CD4-positive, alpha-beta T cell (primary cell): ENCODE data around the gene TAC4. TPM values are rescaled to one million over a fixed set of nuclear protein-coding genes. Genes with fewer than 3 reads are reported as not detected.
A peak's percentile ranks its signal among the peaks of the same experiment; 100 is the strongest.

Source experiments
- ATAC-seq: fragments of 200-7000 bp; cut with Tn5 transposase; one replicate; pipeline ENCODE4 v1.10.0; 2022; ENCODE audit warnings: mild to moderate bottlenecking; ENCODE audit not compliant: poor library complexity
- CTCF ChIA-PET: fragments of 350-600 bp; sonication (Branson Sonifier 250); formaldehyde crosslinking; loops from one replicate; lab custom pipeline; 2021; ENCODE audit warnings: antibody characterized with exemption, inconsistent platforms; lab: Charles Lee
- POLR2A ChIA-PET: fragments of 350-600 bp; sonication (Branson Sonifier 250); formaldehyde crosslinking; loops from one replicate; lab custom pipeline; 2021; ENCODE audit warnings: antibody characterized with exemption, inconsistent platforms; lab: Charles Lee
- DNase-seq, 14 experiments: peaks; one replicate each; pipeline ENCODE4 v3.0.0-alpha.2; 2013 to 2020; ENCODE audit warnings: mixed read lengths in 2 of 14
- H3K27ac ChIP-seq, 2 donors: one replicate each; pipeline versions ENCODE4 v1.5.1 to v1.7.0; 2013; ENCODE audit warnings: low read length in 2 of 2, low read depth in 1 of 2, mild to moderate bottlenecking in 1 of 2
- H3K27me3 ChIP-seq, 2 experiments: 1 replicate in 1 of 2; 2 replicates in 1 of 2; pipeline versions ENCODE4 v1.6.1 to v1.7.0; 2013; ENCODE audit warnings: low read length in 2 of 2, control low read depth in 1 of 2, mild to moderate bottlenecking in 1 of 2, moderate library complexity in 1 of 2; ENCODE audit not compliant: insufficient read depth in 2 of 2, control insufficient read depth in 1 of 2
- H3K36me3 ChIP-seq: one replicate; pipeline ENCODE4 v1.6.1; 2013; ENCODE audit warnings: low read length, control low read depth; ENCODE audit not compliant: insufficient read depth
- H3K4me1 ChIP-seq: one replicate; pipeline ENCODE4 v1.6.1; 2013; ENCODE audit warnings: low read length, control low read depth; ENCODE audit not compliant: insufficient read depth
- H3K4me3 ChIP-seq: one replicate; pipeline ENCODE4 v1.5.1; 2013; ENCODE audit warnings: mild to moderate bottlenecking, low read length, moderate library complexity
- H3K9me3 ChIP-seq, 2 experiments: 1 replicate in 1 of 2; 2 replicates in 1 of 2; pipeline versions ENCODE4 v1.6.1 to v1.7.0; 2013; ENCODE audit warnings: low read length in 2 of 2, mild to moderate bottlenecking in 2 of 2, control low read depth in 1 of 2, moderate library complexity in 1 of 2; ENCODE audit not compliant: control insufficient read depth in 1 of 2, insufficient read depth in 1 of 2
- H3K27ac Mint-ChIP-seq: one replicate; pipeline ENCODE4 v1.8.0; 2020; ENCODE audit warnings: mixed read lengths
- H3K27me3 Mint-ChIP-seq: one replicate; pipeline ENCODE4 v1.8.0; 2021; ENCODE audit warnings: mixed read lengths
- H3K36me3 Mint-ChIP-seq: one replicate; pipeline ENCODE4 v1.8.0; 2021; ENCODE audit warnings: low read depth, mixed read lengths
- H3K4me1 Mint-ChIP-seq: one replicate; pipeline ENCODE4 v1.8.0; 2021; ENCODE audit warnings: low read depth, mixed read lengths
- H3K4me3 Mint-ChIP-seq: one replicate; pipeline ENCODE4 v1.8.0; 2020; ENCODE audit warnings: mild to moderate bottlenecking, mixed read lengths
- H3K9me3 Mint-ChIP-seq: one replicate; pipeline ENCODE4 v1.8.0; 2020; ENCODE audit warnings: mixed read lengths
- intact Hi-C, 2 experiments: fragments of 100-400 bp; cut with DNase I in 1 of 2; cut with micrococcal nuclease in 1 of 2; formaldehyde crosslinking; loops; one replicate each; pipeline versions ENCODE4 v1.15.1 to v1.9.0; 2023 to 2025; cut with DNase I, micrococcal nuclease
- total RNA-seq, 174 experiments: library from RNA in 2 of 174; stranded (reverse) in 2 of 174; gene quantifications; one replicate each; pipeline ENCODE4 v1.2.3 and lab custom pipeline; 2021 to 2026
- TF ChIP-seq, protein P1 (sequence below): fragments of 200-600 bp; IDR thresholded peaks from one replicate; pipeline ENCODE4 v1.8.0; 2022; ENCODE audit warnings: antibody characterized with exemption, mild to moderate bottlenecking

Gene TAC4
- total RNA-seq, 2 experiments from 2014 or later, result not detected

DNA sequence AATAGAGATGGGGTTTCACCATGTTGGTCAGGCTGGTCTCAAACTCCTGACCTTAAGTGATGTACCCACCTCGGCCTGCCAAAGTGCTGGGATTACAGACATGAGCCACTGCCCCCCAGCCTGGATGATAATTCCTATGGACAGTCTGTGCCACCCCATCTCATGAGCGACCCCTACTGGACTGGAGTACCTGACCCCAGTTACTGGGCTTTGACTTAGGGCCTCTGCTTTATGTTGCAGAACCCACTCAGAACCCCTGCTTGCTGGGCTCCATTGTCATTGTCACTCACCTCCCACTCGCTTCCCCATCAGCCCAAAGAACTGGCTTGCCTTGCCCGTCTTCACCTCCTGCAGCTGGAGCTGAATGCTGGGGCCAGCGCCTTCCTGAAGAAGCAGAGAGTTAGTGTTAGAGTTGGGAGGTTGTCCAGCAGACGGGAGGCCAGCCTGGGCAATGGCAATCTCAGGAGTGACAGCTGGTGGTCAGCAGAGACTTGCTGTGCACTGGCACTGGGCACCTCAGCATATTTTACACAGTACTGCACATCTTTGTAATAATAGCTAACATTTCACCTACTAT is 4.0 kb downstream of the TAC4 start:
- no peak overlapping the region for H3K4me3 Mint-ChIP-seq
- DNase-seq, result peak in 4 of 14 experiments; percentile 36 to 48 (median 41)
- peaks cover 19% of the 10 kb centered on the region for H3K4me1 Mint-ChIP-seq
- H3K27ac Mint-ChIP-seq, result peak overlapping the region; percentile 65
- peaks cover 31% of the 10 kb centered on the region for H3K36me3 Mint-ChIP-seq
- ATAC-seq, result no peak
- Histone ChIP-seq H3K36me3 (peaks cover 4% of the 10 kb centered on the region), H3K27ac (no peak overlapping the region), H3K27me3 (no peaks in the 10 kb centered on the region), H3K9me3 (no peaks in the 10 kb centered on the region), H3K4me3 (no peak overlapping the region), H3K4me1 (peaks cover 12% of the 10 kb centered on the region)
- ChIA-PET POLR2A (interaction anchor here (0.7 to 1.5 kb wide), 2 partner anchors 135 to 274 kb away, joined by 3 read pairs; partner anchors contain the start of gene SLC35B1), CTCF (no interaction called here)
- TF ChIP-seq, protein P1, sequence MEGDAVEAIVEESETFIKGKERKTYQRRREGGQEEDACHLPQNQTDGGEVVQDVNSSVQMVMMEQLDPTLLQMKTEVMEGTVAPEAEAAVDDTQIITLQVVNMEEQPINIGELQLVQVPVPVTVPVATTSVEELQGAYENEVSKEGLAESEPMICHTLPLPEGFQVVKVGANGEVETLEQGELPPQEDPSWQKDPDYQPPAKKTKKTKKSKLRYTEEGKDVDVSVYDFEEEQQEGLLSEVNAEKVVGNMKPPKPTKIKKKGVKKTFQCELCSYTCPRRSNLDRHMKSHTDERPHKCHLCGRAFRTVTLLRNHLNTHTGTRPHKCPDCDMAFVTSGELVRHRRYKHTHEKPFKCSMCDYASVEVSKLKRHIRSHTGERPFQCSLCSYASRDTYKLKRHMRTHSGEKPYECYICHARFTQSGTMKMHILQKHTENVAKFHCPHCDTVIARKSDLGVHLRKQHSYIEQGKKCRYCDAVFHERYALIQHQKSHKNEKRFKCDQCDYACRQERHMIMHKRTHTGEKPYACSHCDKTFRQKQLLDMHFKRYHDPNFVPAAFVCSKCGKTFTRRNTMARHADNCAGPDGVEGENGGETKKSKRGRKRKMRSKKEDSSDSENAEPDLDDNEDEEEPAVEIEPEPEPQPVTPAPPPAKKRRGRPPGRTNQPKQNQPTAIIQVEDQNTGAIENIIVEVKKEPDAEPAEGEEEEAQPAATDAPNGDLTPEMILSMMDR, result no peak
- H3K9me3 Mint-ChIP-seq, result no peaks in the 10 kb centered on the region
- H3K27me3 Mint-ChIP-seq, result no peaks in the 10 kb centered on the region
- intact Hi-C loops, result no loop called here

DNA sequence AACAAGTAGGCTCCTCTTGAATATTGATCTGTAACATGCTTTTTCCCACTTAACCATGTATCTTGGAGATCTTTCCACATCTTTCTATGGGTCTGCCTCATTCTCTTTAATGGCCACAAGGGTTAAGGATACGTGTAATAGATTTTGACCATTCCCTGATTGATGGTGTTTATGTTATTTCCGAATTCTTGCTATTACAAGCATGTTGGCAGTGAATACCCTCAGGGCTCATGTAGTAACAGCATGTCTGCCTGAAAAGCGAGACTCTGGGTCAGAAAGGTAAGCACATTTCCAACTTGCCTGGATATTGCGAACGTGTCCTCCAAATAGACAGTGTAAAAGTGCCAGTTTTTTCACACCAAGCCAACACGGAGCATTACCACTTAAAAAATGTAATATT is 5.0 kb downstream of the TAC4 start:
- Mint-ChIP-seq H3K36me3 (peaks cover 33% of the 10 kb centered on the region), H3K9me3 (no peaks in the 10 kb centered on the region), H3K27ac (no peak overlapping the region), H3K4me3 (no peak overlapping the region), H3K27me3 (no peaks in the 10 kb centered on the region), H3K4me1 (peaks cover 19% of the 10 kb centered on the region)
- POLR2A ChIA-PET, result interaction anchor here (1.5 kb wide), 1 partner anchor 134 kb away, joined by 3 read pairs; the partner anchor contains the start of gene SLC35B1
- TF ChIP-seq, protein P1, result no peak
- Histone ChIP-seq H3K36me3 (peaks cover 9% of the 10 kb centered on the region), H3K4me1 (peaks cover 12% of the 10 kb centered on the region), H3K4me3 (no peak overlapping the region), H3K27ac (no peak overlapping the region), H3K9me3 (no peaks in the 10 kb centered on the region), H3K27me3 (no peaks in the 10 kb centered on the region)
- DNase-seq (no peak), ATAC-seq (no peak)
- CTCF ChIA-PET, result no interaction called here
- intact Hi-C loops, result no loop called here

DNA sequence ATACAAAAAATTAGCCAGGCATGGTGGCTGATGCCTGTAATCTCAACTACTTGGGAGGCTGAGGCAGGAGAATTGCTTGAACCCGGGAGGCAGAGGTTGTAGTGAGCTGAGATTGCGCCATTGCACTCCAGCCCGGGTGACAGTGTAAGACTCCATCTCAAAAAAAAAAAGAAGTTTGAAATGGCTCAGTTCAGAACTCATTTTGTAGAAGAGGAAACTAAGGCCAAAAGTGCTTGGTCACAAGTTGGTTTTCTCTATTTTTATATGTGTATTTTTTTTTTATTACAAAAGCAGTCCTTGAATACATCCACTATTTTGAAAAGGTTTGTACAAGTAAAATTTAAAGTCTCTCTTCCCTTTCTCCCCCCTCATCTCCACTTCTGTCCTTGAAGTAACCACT is 5.5 kb downstream of the TAC4 start:
- H3K4me3 Mint-ChIP-seq, result no peak overlapping the region
- Histone ChIP-seq H3K27me3 (no peaks in the 10 kb centered on the region), H3K9me3 (no peaks in the 10 kb centered on the region), H3K27ac (no peak overlapping the region), H3K36me3 (peaks cover 13% of the 10 kb centered on the region), H3K4me1 (peaks cover 12% of the 10 kb centered on the region), H3K4me3 (no peak overlapping the region)
- H3K9me3 Mint-ChIP-seq, result no peaks in the 10 kb centered on the region
- ATAC-seq (no peak), DNase-seq (no peak)
- ChIA-PET POLR2A (no interaction called here), CTCF (no interaction called here)
- intact Hi-C loops, result no loop called here
- peaks cover 18% of the 10 kb centered on the region for H3K4me1 Mint-ChIP-seq
- H3K27ac Mint-ChIP-seq, result no peak overlapping the region
- TF ChIP-seq, protein P1, result no peak
- peaks cover 32% of the 10 kb centered on the region for H3K36me3 Mint-ChIP-seq
- H3K27me3 Mint-ChIP-seq, result no peaks in the 10 kb centered on the region
